ENCODE results near the gene SMC1B.

DNA sequence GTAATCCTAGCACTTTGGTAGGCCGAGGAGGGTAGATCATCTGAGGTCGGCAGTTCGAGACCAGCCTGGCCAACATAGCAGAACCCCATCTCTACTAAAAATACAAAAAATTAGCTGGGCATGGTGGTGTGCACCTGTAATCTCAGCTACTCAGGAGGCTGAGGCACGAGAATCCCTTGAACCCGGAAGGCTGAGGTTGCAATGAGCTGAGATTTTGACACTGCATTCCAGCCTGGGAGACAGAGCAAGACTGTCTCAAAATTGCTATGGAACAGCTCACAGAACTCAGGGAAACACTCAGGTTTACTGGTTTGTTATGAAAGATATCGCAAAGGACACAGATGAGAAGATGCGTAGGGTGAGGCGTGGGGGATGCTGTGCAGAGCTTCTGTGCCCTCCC, 101.0 kb downstream of the SMC1B start:
- no peak for TF ChIP-seq ZNF695 (CRISPR knock-in tag; IDR thresholded peaks at IDR 0.05)
- no peak for TF ChIP-seq ZNF644 (tag; IDR thresholded peaks at IDR 0.05; ENCODE audit: low read depth)
- TF ChIP-seq ZNF551 (CRISPR knock-in tag; IDR thresholded peaks at IDR 0.05) = no peak
- TF ChIP-seq ZNF263 (CRISPR knock-in tag; IDR thresholded peaks at IDR 0.05; ENCODE audit: borderline replicate concordance) = no peak

Measured in K562 (cell line).